Ramos (cell line): Measurements from ENCODE around the gene SLC23A1.

ENCODE experiments used
- in situ Hi-C: fragments of 300-500 bp; cut with MboI; formaldehyde crosslinking; loops from one replicate; pipeline ENCODE4 v1.14.3; 2022; ENCODE audit warnings: low sequenced_read_pairs; ENCODE audit not compliant: unreplicated experiment

The SLC23A1 gene

DNA sequence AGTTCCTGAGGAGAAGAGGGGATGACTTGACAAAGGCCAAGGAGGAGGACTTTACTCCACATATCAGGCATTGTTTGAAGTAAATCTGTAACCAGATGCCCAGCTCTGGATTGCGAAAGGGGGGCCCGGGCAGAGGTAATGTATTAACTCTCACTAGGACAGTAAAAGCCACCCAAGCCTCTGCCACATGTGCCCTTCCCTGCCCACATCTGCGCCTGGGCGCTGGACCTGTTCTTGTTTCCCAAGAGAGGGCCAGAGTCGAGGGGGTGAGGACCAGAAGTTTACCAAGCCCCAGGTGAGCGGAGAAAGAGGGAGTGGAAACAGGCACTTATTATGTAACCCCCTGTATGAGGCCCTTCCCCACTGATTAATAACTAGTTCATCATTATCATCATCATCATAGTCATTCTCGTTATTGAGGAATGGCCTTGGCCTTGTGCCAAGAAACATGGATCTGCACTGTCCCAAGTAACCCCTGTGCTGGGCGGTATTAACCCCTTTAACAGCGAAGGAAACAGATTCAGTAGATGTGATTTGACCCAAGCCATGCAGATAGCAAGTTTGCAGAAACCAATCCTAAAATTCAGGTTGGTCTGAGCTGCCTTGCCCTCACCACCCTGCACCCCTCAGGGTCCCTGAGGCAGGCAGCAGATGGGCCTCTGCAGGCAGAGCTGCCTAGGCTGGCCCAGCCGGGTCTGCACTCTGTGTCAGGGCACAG, at the start of gene SLC23A1:
Gene SLC23A1, minus strand, starts transcription at position 23 of the 718 bp plus-strand sequence. CDS start 44 bp downstream, outside the sequence.
- in situ Hi-C loops = no loop called here

GRCh38 chr5:139431706-139432105, 48.6 kb upstream of the SLC23A1 start:
- in situ Hi-C loops = no loop called here

DNA sequence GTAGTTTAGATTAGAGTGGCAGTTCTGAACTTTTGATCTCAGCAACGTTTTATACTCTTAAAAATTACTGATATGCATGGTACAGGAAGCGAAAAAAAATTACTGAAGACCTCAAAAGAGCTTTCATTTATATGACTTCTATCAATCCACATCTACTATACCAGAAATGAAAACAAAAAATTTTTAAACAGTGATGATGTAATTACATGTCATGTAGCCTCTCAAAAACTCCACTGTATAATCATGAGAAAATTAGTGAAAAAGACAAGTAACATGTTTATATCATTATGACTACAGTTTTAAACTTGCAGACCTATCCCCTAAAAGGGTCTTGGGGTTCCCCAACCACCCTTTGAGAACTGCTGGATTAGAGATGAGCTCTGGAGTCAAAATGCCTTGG, 46.9 kb upstream of the SLC23A1 start:
- in situ Hi-C loops = no loop called here

DNA sequence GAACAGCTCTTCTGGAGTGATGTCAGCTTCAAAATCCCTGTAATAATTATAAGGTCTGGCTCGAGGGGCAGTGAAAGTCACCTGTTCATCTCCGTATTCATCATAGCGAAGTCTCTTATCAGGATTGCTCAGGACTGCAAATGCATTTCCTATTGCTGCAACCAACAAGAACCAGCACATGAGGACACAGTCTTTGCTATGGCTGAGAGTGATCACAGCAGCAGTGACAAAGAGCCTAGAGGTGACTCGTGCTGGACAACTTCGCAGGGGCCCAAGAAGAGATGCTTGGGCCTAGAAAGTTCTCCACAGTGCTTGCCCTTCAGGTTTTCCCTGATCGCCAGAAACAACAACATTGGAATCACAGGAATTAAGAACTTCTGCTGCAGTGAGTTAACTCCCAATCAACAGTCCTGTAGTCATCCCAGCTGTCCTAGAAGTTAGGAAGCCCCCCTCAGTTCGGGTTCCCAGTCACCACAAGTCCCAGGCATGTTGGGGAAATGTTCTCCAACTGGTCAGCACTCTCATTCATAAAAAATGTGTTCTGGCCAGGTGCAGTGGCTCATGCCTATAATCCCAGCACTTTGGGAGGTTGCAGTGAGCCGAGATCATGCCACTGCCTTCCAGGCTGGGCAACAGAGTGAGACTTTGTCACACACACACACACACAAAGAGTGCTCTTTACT, 43.2 kb upstream of the SLC23A1 start:
- in situ Hi-C loops = loop anchor here (5.0 to 10.0 kb wide), 2 partner anchors 91 to 338 kb away; no protein-coding TSS in a partner anchor

- in situ Hi-C loops = loop anchor here (5.0 to 10.0 kb wide), 2 partner anchors 92 to 339 kb away; no protein-coding TSS in a partner anchor
Measured at GRCh38 chr5:139425497-139425896, 42.4 kb upstream of the SLC23A1 start.

GRCh38 chr5:139422307-139422893, 39.3 kb upstream of the SLC23A1 start:
- in situ Hi-C loops = loop anchor here (10.0 kb wide), 1 partner anchor 342 kb away; no protein-coding TSS in a partner anchor

DNA sequence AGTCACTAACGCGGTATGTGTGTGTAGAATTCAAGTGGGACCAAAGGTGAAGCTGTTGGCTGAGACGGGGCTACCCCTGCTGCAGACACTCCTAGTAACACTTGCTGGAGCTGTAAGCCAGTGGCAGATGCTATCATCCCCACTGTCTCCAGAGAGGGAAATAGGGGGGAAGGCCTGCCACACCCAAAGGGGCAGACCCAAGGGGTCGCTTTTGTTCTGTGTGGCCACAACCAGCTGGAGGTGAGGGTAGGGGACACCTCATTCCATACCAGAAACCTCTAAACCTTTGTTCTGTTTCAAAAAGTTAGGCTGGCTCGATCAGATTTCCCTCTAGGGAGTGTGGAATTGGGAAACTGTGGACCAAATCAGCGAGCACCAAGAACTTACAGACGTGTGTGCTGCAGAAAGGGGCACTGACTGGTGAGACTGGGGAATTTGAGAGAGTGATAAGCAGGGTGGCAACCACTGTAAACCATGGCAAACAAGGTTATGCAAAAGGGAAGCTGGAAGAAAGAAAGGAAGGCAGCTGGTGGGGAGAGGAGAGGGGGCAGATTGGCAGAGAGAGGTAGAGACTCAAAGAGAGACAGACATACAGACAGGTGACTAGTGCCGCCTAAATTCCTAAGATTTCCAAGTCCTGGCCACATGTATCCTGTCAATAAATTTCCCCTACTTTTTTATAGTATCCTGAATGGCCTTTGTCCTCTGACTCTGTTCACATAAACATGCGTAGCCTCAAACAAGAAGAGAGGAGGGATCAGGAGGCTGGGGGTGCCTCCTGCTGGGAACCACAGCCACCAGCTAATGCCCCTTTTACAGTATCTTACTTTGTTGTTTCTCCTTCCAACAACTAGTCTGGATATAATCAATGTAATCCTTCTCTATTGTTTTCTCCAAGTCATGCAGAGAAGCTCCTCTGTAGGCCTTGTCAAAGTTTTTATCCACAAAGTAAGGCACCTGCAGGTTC, 36.4 kb upstream of the SLC23A1 start:
- in situ Hi-C loops = loop anchor here (10.0 kb wide), 1 partner anchor 345 kb away; no protein-coding TSS in a partner anchor

DNA sequence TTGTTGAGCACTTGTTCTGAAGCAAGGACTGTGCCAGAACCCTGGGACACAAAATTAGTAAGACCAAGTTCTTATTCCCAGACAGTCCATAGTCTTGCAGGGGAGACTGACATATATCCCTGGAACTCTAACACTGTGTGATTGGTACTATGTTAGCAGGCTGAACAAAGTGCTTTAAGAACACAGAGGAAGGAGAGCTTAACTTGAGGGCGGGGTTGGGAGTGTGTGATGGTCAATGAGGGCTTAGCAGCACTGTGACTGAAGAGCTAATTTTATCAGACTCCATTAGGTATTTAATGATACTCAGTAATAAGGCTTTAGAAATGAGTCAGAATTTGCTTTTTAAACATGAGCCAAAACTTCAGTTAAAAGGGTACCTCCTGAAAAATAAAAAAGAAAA, 35.7 kb upstream of the SLC23A1 start:
- in situ Hi-C loops = no loop called here

- in situ Hi-C loops = no loop called here
Measured at GRCh38 chr5:139417214-139417613, 34.1 kb upstream of the SLC23A1 start.

GRCh38 chr5:139416651-139417050, 33.6 kb upstream of the SLC23A1 start:
- in situ Hi-C loops = no loop called here

DNA sequence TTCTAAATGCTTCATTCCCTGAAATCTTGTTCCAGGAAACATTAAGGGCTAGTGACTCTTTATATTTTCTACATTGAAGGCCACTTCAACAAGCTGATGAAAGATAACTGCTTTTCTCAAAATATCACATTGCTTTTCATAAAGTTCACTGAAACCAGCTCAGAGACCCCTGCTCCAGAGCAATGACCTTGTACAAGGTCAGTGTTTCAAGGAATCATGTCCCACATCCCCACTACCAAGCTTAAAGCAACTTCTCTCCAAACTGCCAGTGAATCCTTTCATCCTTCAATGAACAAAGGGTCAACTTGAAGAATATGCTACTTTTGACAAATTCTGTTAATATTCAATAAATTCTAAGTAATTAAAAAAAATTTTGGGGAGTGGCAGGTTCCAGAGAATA, 32.8 kb upstream of the SLC23A1 start:
- in situ Hi-C loops = no loop called here

DNA sequence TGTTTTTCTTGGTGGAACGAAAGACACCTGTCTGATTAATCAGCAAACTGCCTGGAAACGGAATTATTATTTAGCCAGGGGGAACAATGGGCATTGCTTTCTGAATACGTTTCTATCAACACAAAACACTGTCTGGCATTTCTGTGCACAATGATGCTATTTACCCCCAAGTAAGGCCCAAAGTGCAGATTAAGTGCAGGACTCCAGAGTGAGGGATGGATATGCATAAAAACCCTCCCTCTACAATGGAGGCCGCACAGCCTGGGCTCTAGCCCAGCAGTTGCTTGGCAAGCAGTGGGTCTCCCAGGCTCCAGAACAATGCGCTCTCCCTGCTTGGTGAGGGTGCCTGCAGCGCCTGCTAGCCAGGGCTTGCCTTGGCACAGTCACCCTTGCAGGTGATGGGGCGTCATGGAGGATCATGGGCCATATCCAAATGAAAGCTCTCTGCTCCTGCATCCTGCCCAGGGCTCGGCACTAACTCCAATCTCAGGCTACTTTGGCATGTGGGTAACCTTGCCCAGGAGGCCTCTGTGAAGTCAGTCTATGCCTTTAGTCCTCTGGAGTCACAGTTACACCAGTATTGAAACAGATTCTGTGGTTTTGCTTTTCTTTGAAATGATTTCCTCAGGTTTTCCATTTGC, 32.2 kb upstream of the SLC23A1 start:
- in situ Hi-C loops = no loop called here

GRCh38 chr5:139414581-139415130, 31.6 kb upstream of the SLC23A1 start:
- in situ Hi-C loops = no loop called here

DNA sequence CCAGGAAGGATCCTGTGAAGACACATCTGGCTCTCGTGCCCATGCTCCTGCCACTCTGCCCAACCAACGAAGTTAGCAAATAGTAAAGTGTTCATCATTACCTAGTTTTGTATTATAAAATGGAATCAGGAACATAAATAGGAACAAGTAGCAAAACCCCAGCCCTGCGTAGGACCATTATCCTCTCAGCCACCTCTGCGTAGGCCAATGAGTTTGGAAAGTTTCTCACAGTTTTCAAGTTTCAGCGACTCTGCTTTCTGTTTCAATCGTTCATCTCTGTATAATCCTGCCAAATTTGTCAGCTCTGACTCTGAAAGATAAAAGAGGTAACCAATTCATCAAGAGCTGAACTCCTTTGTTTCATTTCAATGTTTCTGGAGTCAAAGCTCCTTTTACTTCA, 30.9 kb upstream of the SLC23A1 start:
- in situ Hi-C loops = no loop called here

DNA sequence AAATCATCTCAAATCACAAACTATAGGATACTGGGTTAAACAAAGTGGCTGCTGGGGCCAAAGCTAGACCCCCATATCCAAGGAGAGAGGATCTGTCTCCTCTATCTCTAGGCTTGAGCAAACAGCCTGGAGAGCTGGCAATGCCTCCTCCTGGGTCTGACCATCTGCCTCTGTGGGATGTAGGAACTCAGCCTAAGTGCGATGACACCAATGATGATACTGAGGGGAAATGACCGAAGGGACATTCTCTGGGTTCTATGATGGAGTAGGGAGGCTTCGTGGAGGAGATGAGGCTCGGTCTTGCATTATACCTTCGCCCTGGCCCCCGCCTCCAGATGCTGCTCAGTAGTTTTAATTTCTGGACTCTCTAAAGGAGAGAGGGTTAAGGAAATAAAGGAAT, 30.1 kb upstream of the SLC23A1 start:
- in situ Hi-C loops = no loop called here

GRCh38 chr5:139410993-139411828, 28.1 kb upstream of the SLC23A1 start:
- in situ Hi-C loops = no loop called here

DNA sequence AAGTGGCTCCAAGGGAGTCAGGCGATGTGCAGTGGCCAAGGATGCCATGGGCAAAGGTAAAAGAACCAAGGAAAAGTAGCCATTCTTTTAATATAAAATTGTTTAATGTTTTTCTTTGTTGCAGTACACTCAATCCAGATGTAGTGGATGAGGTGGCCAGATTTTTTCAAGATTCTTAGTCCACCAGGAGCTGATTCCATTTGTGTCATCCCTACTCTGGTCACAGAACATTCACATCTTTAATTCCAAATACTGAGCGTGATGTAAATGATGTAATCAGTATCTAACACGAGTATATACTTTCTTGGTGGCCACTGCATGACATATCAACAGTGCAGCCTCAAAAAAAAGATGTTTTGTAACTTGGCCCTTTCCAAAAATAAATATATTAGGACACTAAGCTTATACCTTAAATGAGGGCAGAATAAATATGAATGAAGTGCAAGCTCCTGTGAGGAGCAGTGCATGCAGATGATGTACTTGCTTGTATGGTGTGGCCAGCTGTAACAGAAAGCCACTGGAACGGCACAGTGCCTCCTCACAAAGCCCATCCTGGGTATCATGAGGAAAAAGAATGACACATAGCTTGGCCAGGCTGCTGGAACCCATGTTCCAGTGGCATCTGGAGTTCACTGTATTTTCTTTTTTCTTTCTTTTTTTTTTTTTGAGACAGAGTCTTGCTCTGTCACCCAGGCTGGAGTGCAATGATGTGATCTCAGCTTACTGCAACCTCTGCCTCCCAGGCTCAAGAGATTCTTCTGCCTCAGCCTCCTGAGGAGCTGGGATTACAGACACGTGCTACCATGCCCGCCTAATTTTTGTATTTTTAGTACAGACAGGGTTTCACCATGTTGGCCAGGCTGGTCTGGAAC, 27.3 kb upstream of the SLC23A1 start:
- in situ Hi-C loops = no loop called here
